OCI-LY3 (cell line): ENCODE results near the gene GZMM.

Experiments used
- H2AFZ ChIP-seq: fragments of 200-600, 300-600 bp; shearing (Covaris generic); 2 replicates; pipeline ENCODE4 v1.6.0; 2014; ENCODE audit warnings: antibody characterized with exemption, low read depth, low read length
- H3K27ac ChIP-seq: fragments of 200-600, 300-600 bp; sonication (generic); 2 replicates; pipeline ENCODE4 v1.5.1; 2014; ENCODE audit warnings: mild to moderate bottlenecking, low read length, moderate library complexity, mixed read lengths
- H3K27me3 ChIP-seq: fragments of 200-600, 300-600 bp; sonication (generic); 2 replicates; pipeline ENCODE4 v1.6.1; 2014; ENCODE audit warnings: low read depth, low read length, mixed read lengths
- H3K36me3 ChIP-seq: fragments of 200-600, 300-600 bp; sonication (generic); replicated peaks from 2 replicates; pipeline ENCODE3; 2014; ENCODE audit warnings: low read depth, low read length, mixed read lengths
- H3K4me1 ChIP-seq: fragments of 300-600, 200-600 bp; sonication (generic); 2 replicates; pipeline ENCODE4 v1.6.1; 2014; ENCODE audit warnings: low read length, mixed read lengths
- H3K4me2 ChIP-seq: fragments of 200-600, 300-600 bp; sonication (generic); 2 replicates; pipeline ENCODE4 v1.6.1; 2014; ENCODE audit warnings: low read length, mixed read lengths
- H3K4me3 ChIP-seq: fragments of 300-600, 200-600 bp; sonication (generic); 2 replicates; pipeline ENCODE4 v1.5.1; 2014; ENCODE audit warnings: antibody characterized with exemption, mild to moderate bottlenecking, low read length, moderate library complexity
- H3K79me2 ChIP-seq: fragments of 300-600, 200-600 bp; shearing (Covaris generic); 2 replicates; pipeline ENCODE4 v1.6.1; 2014; ENCODE audit warnings: mild to moderate bottlenecking, low read length, mixed read lengths
- H3K9ac ChIP-seq: fragments of 300-600, 200-600 bp; shearing (Covaris generic); 2 replicates; pipeline ENCODE4 v1.6.0; 2014; ENCODE audit warnings: mild to moderate bottlenecking, low read length, moderate library complexity
- H3K9me3 ChIP-seq: fragments of 200-600, 300-600 bp; shearing (Covaris generic); 2 replicates; pipeline ENCODE4 v1.6.1; 2014; ENCODE audit warnings: low read length, mixed read lengths; ENCODE audit not compliant: insufficient read depth
- H4K20me1 ChIP-seq: fragments of 200-600, 300-600 bp; sonication (generic); 2 replicates; pipeline ENCODE4 v1.6.1; 2016; ENCODE audit warnings: low read length, mixed read lengths; ENCODE audit not compliant: insufficient read depth
- EZH2phosphoT487 ChIP-seq: fragments of 200-600 bp; shearing (Covaris generic); IDR thresholded peaks from 2 replicates; pipeline ENCODE4 v1.6.1; 2018; ENCODE audit warnings: antibody characterized with exemption, mixed run types, low read depth
- TF ChIP-seq, protein P1 (sequence below): fragments of 200-600, 300-600 bp; sonication (generic); IDR thresholded peaks from 2 replicates; pipeline ENCODE4 v1.5.1; 2014; ENCODE audit warnings: antibody characterized with exemption, low read length, low read depth

Gene GZMM

DNA sequence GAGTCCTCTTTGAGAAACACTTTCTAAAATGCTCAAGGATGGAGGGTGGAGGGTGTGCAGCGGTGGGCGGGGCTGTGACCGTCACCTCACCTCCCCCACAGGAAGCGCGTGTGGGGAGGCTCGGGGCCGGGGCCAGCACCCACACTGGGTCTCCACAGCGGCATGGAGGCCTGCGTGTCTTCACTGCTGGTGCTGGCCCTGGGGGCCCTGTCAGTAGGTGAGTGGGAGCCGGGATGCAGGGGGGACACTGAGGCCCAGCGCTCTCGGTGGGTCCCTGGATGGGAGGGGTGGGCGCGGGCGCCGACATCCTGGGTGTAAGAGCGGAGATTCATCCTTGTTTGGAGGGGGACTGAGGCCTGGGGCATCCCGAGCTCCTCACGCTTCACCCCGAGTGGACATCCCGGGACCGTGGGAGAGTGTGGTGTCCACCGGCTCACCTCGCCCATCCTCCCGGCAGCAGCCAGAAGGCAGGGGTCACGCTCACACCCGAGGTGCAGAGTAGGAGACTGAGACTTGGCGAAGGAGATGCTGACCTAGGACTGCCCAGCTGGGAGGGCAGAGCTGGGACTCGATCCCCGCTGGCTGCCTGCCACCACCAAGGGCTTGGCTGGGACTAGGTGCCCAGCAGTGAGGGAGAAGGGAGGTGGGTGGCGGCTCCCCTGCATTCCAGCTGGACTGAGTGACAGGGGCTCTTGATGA is at the start of gene GZMM:
TSS of gene GZMM (plus strand) at position 144 of the 699 bp plus-strand sequence. CDS start at position 163, 19 bp downstream.
- Histone ChIP-seq H3K9me3 (no peaks in the 10 kb centered on the region), H3K79me2 (no peaks in the 10 kb centered on the region), H4K20me1 (no peaks in the 10 kb centered on the region), H3K27me3 (no peaks in the 10 kb centered on the region), H3K4me2 (no peak within 1 kb of the TSS), H3K9ac (no peak within 1 kb of the TSS), H3K36me3 (peaks cover 5% of the 10 kb centered on the region), H2AFZ (no peak within 1 kb of the TSS), H3K4me3 (no peak within 1 kb of the TSS), H3K4me1 (no peaks in the 10 kb centered on the region), H3K27ac (no peak within 1 kb of the TSS)
- no peak for TF ChIP-seq EZH2phosphoT487
- TF ChIP-seq, protein P1, sequence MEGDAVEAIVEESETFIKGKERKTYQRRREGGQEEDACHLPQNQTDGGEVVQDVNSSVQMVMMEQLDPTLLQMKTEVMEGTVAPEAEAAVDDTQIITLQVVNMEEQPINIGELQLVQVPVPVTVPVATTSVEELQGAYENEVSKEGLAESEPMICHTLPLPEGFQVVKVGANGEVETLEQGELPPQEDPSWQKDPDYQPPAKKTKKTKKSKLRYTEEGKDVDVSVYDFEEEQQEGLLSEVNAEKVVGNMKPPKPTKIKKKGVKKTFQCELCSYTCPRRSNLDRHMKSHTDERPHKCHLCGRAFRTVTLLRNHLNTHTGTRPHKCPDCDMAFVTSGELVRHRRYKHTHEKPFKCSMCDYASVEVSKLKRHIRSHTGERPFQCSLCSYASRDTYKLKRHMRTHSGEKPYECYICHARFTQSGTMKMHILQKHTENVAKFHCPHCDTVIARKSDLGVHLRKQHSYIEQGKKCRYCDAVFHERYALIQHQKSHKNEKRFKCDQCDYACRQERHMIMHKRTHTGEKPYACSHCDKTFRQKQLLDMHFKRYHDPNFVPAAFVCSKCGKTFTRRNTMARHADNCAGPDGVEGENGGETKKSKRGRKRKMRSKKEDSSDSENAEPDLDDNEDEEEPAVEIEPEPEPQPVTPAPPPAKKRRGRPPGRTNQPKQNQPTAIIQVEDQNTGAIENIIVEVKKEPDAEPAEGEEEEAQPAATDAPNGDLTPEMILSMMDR = no peak

DNA sequence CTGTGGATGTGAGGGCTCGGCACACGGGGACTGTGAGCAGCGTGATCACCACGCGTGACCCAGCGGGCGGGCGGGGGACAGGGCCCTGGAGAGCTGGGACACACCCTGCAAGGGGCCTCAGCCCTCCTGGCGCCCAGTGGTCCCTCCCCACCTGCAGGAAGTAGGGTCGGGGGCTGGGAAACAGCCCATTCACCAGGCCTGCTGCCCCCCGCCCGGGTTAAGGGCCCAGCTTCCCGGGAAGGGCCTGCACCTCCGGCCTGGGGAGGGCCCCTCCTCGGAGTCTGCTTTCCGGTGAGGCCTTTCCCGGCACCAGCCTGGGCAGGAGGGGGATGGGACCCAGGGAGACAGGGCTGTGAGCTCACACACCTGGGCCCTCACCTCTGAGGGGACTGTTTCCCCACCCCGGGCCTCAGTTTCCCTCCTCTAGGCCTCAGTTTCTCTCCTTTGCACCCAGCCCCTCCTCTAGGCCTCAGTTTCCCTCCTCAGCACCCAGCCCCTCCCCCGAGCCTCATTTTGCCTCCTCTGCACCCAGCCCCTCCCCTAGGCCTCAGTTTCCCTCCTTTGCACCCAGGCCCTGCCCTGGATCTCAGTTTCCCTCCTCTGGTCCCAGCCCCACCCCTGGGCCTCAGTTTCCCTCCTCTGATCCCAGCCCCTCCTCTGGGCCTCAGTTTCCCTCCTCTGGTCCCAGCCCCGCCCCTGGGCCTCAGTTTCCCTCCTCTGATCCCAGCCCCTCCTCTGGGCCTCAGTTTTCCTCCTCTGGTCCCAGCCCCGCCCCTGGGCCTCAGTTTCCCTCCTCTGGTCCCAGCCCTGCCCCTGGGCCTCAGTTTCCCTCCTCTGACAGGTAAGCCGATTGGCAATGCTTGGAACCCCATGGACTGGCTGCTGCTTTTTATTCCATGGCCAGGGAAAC is 49.4 kb upstream of the GZMM start:
- TF ChIP-seq, protein P1 = no peak
- TF ChIP-seq EZH2phosphoT487 = no peak
- Histone ChIP-seq H3K27me3 (no peaks in the 10 kb centered on the region), H3K36me3 (no peaks in the 10 kb centered on the region), H3K9me3 (no peaks in the 10 kb centered on the region), H4K20me1 (no peaks in the 10 kb centered on the region), H3K9ac (no peak overlapping the region), H3K79me2 (no peaks in the 10 kb centered on the region), H3K4me1 (peaks cover 7% of the 10 kb centered on the region), H3K27ac (no peak overlapping the region), H3K4me2 (no peak overlapping the region), H2AFZ (no peak overlapping the region), H3K4me3 (no peak overlapping the region)

DNA sequence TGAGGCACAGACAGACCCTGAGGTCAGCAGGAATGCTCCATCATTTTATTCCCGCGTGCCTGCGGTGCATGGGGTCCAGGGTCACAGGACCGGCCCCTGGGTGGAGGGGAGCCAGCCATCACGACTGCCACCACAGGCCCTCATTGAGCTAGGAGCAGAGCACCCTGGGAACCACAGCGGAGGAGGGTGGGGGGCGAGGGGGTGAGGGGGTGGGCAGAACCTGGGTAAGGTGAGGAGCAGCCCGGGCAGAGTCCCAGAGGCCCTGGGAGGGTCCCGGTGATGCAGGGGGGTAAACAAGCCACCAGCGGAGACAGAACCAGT is 48.8 kb upstream of the GZMM start:
- TF ChIP-seq, protein P1 = no peak
- no peak for TF ChIP-seq EZH2phosphoT487
- Histone ChIP-seq H3K79me2 (no peaks in the 10 kb centered on the region), H3K9me3 (no peaks in the 10 kb centered on the region), H3K36me3 (no peaks in the 10 kb centered on the region), H3K4me3 (no peak overlapping the region), H4K20me1 (no peaks in the 10 kb centered on the region), H3K9ac (no peak overlapping the region), H2AFZ (no peak overlapping the region), H3K4me1 (0 out of 2 replicates have a peak, but pooled peaks cover under 1% of the 10 kb centered on the region), H3K4me2 (no peak overlapping the region), H3K27me3 (no peaks in the 10 kb centered on the region), H3K27ac (no peak overlapping the region)

DNA sequence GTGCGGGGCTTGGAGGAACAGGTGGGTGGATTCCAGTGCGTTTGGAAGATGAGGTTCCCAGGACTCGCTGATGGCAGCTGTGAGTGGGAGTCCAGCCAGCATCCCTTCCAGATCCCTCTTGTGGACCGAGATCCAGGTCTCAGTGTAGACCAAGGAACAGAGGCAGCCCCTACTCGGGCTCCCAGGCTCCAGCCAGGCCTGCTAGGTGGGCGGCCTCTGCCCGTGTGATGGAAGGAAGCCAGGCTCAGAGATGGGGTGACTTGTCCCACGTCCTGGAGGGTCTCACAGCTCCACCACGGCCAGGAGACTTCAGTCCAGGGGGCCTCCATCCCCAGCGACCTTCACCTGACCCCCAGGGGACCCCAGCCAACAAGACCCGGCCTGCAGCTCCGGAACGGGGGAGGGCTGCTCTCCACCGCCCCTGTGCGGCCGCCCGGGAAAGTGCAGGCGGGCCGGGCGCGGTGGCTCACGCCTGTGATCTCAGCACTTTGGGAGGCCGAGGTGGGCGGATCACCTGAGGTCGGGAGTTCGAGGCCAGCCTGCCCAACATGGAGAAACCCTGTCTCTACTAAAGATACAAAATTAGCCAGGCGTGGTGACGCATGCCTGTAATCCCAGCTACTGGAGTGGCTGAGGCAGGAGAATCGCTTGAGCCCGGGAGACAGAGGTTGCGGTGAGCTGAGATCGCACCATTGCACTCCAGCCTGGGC is 48.3 kb upstream of the GZMM start:
- Histone ChIP-seq H3K9ac (no peak overlapping the region), H3K79me2 (no peaks in the 10 kb centered on the region), H4K20me1 (no peaks in the 10 kb centered on the region), H3K9me3 (no peaks in the 10 kb centered on the region), H3K4me3 (no peak overlapping the region), H2AFZ (no peak overlapping the region), H3K36me3 (no peaks in the 10 kb centered on the region), H3K27me3 (no peaks in the 10 kb centered on the region), H3K4me2 (no peak overlapping the region), H3K4me1 (no peaks in the 10 kb centered on the region), H3K27ac (no peak overlapping the region)
- TF ChIP-seq EZH2phosphoT487 = no peak
- TF ChIP-seq, protein P1 = 0 out of 2 replicates have a peak, but pooled peaks have one; percentile 8
